ENCODE measurements around the gene EPHA1.

The EPHA1 gene

DNA sequence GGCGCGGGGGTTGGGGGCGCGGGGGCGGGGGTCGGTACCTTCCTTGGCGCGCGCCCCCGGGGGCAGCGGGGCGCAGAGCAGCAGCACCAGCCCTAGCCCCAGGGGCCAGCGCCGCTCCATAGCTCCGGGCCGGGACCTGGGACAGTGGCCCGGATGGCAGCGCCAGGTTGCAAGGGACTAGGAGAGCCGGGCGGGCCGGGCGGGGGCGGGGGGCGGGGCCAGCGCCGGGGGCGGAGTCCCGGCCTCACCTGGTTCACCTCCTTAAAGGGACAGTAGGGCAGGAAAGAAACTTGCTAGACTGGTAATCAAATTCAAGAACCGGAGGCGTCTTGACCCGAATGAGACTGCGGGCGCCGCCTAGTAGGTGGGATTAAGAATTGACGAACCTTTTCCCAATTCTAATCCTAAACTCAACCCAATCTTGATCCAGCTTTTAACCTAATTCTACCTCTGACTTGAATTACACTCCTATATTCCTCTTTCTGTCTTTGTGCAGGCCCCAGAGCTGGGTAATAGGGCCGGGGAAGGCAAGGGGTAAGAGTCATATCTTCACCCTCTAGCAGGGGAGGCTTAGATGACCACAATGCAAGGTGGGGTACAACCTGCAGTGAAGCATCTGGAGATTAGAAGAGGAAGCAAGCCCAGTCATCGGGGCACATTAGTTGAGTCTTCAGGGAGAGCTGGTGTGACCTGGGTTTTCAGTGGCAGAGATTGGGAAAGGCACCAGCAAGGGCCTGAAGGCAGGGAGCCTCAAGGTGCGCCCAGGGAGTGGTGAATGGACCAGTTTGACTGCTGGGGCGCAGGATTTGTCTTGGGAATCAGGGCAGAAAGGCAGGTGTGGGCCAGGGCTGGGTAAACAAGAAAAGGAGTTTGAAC lies at the start of gene EPHA1:
TSS of gene EPHA1 (minus strand) at position 171 of the 876 bp plus-strand sequence. CDS start at position 120, 51 bp downstream.
- peak; percentile 45 for DNase-seq

DNA sequence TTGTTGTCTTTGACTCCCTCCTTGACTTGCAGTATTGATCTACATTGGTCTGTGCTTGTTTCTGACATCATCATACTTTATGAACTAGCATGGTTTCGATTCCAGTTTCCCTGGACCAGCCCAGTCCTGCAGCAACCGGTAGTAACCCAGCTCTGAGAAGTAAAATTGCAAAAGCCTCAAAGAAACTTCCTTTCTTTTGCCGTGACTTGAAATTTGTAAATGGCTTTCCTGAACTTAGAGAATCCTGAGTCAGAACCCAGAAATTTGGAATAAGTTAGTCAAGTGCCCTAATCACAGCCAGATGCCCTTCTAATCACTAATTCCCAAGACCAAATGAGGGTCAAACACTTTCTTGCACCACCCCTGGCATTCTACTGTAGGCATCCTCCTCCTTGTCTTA lies 49.6 kb upstream of the EPHA1 start:
- no peak for DNase-seq

GRCh38 chr7:143456992-143457793 lies 48.5 kb upstream of the EPHA1 start:
- DNase-seq, result no peak

- DNase-seq, result no peak
These were observed 47.3 kb upstream of the EPHA1 start for GRCh38 chr7:143455942-143456341.

DNA sequence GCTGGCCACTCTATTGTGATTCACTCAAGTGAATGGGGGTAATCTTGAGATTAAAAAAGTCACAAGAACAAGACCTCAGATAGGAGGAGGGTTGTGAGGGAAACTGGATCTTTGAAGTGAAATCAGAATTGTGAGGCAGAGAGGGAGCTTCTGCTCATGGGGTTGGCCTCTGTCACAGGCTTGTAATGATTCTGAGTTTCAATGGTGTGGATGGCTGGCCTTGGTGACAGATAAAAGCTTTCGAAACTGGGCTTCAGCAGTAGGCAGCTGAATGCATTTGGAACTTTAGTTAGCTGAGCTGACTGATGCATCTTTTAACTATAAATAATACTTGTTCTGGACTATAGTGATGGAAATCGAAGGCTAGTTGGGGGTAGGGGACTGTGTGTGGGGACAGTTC lies 46.8 kb upstream of the EPHA1 start:
- DNase-seq, result no peak

- DNase-seq, result no peak
These were observed 45.5 kb upstream of the EPHA1 start for GRCh38 chr7:143454091-143454680.

DNA sequence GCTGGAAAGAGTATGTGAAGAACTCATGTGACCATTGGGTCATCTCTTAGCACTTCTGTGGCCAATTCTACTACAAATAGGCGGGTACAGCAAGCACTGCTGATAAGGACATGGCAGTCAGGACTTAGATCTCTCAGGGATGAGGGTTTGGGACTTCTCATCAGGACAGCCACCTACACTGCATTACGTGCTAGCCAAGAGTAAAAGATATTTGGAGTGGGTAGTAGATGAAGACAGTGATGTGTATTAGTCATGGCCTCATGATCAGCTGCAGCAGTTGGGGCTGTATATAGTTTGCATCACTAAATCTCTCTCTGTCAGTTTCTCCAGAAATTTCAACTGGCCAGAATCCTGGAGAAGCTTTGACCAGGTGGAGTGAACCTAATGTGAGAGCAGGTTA lies 43.8 kb upstream of the EPHA1 start:
- no peak for DNase-seq

DNA sequence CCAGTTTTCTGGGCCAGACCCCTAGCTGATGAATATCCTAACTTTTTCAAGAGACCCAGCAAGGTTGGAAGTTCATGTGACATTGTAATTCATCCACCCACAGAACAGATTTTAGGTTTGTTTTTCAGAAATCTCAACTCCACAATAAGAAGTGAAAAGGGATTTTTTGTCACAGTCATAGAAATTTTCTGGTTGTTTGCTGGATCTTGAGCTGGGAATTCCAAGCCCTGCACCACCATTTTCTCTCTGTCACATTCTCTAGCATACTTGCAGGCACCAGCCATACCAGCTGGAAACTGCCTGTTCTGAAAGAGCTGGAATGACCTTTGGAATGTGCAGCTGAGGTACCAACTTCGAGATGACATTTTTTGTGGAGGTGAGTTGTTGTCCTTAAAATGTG lies 43.1 kb upstream of the EPHA1 start:
- no peak for DNase-seq

GRCh38 chr7:143451122-143451521 lies 42.5 kb upstream of the EPHA1 start:
- DNase-seq, result no peak

DNA sequence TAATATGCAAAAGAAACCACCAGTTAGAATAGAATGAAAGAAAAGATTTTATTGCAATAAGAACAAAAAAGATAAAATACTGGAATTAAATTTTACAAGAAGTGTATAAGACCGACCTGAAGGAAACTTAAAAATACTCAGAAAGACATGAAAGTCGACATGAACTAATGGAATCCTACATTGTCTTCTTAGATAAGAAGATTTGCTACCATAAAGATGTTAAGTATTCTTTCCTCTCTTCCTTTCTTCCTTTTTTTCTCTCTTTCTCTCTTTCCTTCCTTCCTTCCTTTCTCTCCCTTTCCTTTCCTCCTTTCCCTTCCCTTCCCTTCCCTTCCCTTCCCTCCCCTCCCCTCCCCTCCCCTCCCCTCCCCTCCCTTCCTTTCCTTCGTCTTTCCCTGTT lies 41.1 kb upstream of the EPHA1 start:
- no peak for DNase-seq

DNA sequence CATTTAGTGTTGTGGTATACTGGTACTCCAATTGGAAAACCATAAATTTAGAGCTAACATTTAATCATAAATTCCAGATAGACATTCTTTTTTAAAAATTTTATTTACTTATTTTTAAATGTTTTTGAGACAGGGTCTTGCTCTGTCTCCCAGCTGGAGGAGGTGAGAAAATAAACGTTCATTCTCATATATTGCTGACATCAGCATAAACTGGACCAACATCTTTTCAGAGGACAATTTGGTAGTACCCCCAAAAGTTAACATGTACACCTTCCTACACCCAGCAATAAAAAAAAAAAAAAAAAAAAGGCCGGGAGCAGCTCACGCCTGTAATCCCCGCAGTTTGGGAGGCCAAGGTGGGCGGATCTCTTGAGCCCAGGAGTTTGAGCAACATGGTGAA lies 39.8 kb upstream of the EPHA1 start:
- no peak for DNase-seq

- no peak for DNase-seq
These were observed 38.8 kb upstream of the EPHA1 start for GRCh38 chr7:143447466-143447865.

GRCh38 chr7:143444785-143445184 lies 36.1 kb upstream of the EPHA1 start:
- no peak for DNase-seq

DNA sequence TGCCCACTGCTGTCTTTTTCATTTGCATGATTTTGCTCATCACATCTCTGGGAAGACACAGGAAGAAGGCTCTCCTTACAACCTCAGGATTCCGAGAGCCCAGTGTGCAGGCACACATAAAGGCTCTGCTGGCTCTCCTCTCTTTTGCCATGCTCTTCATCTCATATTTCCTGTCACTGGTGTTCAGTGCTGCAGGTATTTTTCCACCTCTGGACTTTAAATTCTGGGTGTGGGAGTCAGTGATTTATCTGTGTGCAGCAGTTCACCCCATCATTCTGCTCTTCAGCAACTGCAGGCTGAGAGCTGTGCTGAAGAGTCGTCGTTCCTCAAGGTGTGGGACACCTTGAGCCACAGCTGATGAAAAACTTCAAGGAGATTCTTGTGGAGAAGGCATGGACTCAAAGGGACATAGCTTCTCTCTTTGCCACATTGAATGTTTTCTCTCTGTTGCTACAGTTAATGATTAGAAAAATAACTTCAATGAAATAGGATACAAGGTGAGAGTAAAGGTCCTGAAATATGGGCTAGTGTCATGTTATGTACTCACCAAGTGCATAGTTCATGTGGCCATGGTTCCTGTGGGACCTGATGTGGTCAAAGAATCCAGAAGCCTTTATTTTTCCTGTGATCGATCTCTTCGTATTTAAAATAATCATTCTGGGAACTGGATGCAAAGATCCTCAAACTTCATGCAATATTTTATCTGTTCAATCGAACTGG lies 35.6 kb upstream of the EPHA1 start:
- DNase-seq, result no peak

- DNase-seq, result no peak
These were observed 34.5 kb upstream of the EPHA1 start, which contains the start of gene TAS2R60 for GRCh38 chr7:143443153-143443552. TAS2R60 (plus strand) TSS chr7:143443453; CDS start chr7:143443453, 0 bp downstream.

DNA sequence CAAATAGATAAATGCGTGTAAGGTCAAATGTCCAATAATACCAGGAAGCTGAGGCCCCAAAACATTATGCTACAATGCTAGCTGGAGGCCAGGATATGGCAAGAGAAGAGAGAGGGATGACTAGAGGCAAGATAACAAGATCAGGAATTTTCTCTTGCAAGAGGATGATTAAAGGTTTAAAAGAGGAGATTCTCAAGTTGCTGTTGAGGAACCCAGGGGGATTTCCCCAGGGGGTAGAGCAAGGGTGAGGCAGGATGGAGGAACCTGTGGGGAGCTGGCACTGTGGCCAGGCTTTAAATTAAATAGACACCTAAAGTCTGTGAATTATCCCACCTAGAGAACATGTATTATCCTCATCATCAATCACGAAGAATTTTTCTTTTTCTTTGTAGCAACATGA lies 31.2 kb upstream of the EPHA1 start:
- DNase-seq, result no peak

GRCh38 chr7:143437578-143437977 lies 28.9 kb upstream of the EPHA1 start:
- DNase-seq, result no peak

DNA sequence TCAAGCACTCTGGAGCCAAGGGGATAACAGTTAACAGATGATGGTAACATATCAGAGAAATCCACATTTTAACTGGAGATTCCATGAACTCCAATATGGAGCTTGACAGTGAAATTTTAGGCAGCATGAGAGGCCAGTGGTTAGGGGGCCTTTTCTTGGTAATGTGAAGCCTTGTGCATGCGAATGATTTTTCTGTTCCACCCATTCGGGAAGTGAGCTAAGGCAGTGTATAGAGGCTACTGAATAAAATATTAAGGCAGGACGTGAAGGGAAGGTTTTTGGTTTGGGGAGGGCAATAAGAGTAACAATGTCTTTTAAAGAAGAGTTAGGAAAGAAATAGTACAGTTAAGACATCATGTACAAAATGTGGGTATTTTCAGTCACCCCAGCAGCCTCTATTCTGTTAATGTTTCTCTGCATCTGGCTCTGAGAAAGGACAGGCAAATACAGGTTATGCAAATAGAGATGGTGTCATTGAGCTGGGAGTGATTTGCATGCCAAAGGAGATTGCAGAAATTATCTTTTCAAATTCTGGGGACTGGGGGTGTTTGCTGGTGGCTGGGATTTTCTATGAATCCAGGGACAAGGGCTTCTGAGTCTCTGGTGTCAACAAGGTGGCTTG lies 27.8 kb upstream of the EPHA1 start:
- DNase-seq, result no peak

- no peak for DNase-seq
These were observed 26.6 kb upstream of the EPHA1 start for GRCh38 chr7:143435266-143435665.

GRCh38 chr7:143434660-143435059 lies 26.0 kb upstream of the EPHA1 start:
- no peak for DNase-seq

DNA sequence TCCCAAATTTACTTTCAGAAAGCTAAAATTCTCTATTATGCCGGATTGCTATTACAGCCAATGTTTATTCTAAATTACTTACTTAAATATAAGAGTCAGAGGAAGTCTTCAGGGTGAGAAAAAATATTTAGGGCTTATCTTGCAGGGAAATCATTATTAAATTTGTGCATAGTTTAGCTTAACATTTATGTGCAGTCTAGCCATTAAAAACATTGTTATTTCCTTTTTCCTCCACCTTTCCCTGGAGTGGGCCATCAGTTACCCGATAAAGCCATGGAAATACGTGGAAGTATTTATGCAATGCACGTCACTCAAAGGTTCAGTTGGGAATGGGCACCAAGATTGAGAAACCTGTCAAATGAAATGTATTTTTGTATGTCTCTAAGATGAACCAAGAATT lies 25.1 kb upstream of the EPHA1 start:
- no peak for DNase-seq

- DNase-seq, result no peak
These were observed 22.5 kb upstream of the EPHA1 start for GRCh38 chr7:143431109-143431508.

Data from activated naive CD4-positive, alpha-beta T cell treated with anti-CD3 and anti-CD28 coated beads, Interleukin-2, amount 50 U/mL, for 16 hours (primary cell).